Fibroblast of lung (primary cell): ENCODE data around the gene SUGCT. TPM values are rescaled to one million over a fixed set of nuclear protein-coding genes. Genes with fewer than 3 reads are reported as not detected.

ENCODE experiments used
- DNase-seq, 2 donors: peaks; one replicate each; pipeline versions ENCODE4 v3.0.0 to v3.0.0-alpha.2; 2010; ENCODE audit warnings: low read depth in 2 of 2
- H2AFZ ChIP-seq: 2 replicates; pipeline ENCODE4 v1.5.1; 2012; ENCODE audit warnings: low read length, control low read depth, inconsistent platforms
- H3K27ac ChIP-seq: 2 replicates; pipeline ENCODE4 v1.5.1; 2011; ENCODE audit warnings: low read length, control low read depth; ENCODE audit not compliant: insufficient read depth
- H3K27me3 ChIP-seq: 2 replicates; pipeline ENCODE4 v1.5.1; 2011; ENCODE audit warnings: mild to moderate bottlenecking, low read length; ENCODE audit not compliant: control insufficient read depth, insufficient read depth
- H3K36me3 ChIP-seq: 2 replicates; pipeline ENCODE4 v1.5.1; 2011; ENCODE audit warnings: low read length; ENCODE audit not compliant: control insufficient read depth, insufficient read depth
- H3K4me1 ChIP-seq: 2 replicates; pipeline ENCODE4 v1.5.1; 2011; ENCODE audit warnings: low read length; ENCODE audit not compliant: control insufficient read depth, insufficient read depth; ENCODE audit errors: extremely low read depth
- H3K4me2 ChIP-seq: 2 replicates; pipeline ENCODE4 v1.5.1; 2011; ENCODE audit warnings: low read length, control low read depth; ENCODE audit not compliant: insufficient read depth; ENCODE audit errors: extremely low read depth
- H3K4me3 ChIP-seq, 4 experiments: fragments of 200-600 bp in 1 of 4; sonication (generic) in 1 of 4; replicated peaks in 1 of 4; 2 replicates each; pipeline ENCODE4 v1.5.1; 2011 to 2016; ENCODE audit warnings: low read length in 4 of 4, low read depth in 3 of 4, mild to moderate bottlenecking in 3 of 4, control low read depth in 2 of 4, inconsistent platforms in 1 of 4, mixed read lengths in 1 of 4; ENCODE audit not compliant: insufficient read depth in 1 of 4; ENCODE audit errors: control extremely low read depth in 1 of 4
- H3K79me2 ChIP-seq: 2 replicates; pipeline ENCODE4 v1.5.1; 2012; ENCODE audit warnings: mild to moderate bottlenecking, low read length, inconsistent platforms; ENCODE audit not compliant: control insufficient read depth, insufficient read depth
- H3K9ac ChIP-seq: 2 replicates; pipeline ENCODE4 v1.5.1; 2011; ENCODE audit warnings: mild to moderate bottlenecking, low read length, control low read depth; ENCODE audit not compliant: insufficient read depth
- H3K9me3 ChIP-seq: 2 replicates; pipeline ENCODE4 v1.5.1; 2012; ENCODE audit warnings: low read depth, low read length; ENCODE audit not compliant: control insufficient read depth, insufficient read depth
- H4K20me1 ChIP-seq: 2 replicates; pipeline ENCODE4 v1.5.1; 2011; ENCODE audit warnings: low read length; ENCODE audit not compliant: control insufficient read depth, insufficient read depth; ENCODE audit errors: extremely low read depth
- CTCF ChIP-seq, 2 donors: IDR thresholded peaks in 1 of 2; conservative IDR thresholded peaks in 1 of 2; 1 replicate in 1 of 2; 2 replicates in 1 of 2; pipeline ENCODE4 v1.5.1; 2011 to 2012; ENCODE audit warnings: low read length in 2 of 2, control low read depth in 1 of 2, inconsistent platforms in 1 of 2, low read depth in 1 of 2, mild to moderate bottlenecking in 1 of 2
- EZH2 ChIP-seq: IDR thresholded peaks from 2 replicates; pipeline ENCODE4 v1.5.1; 2012; ENCODE audit warnings: low read length, control low read depth, mild to moderate bottlenecking; ENCODE audit errors: missing control alignments
- polyA plus RNA-seq, 2 donors: library from polyadenylated mRNA; depleted of rRNA in 1 of 2; stranded (reverse) in 1 of 2; unstranded in 1 of 2; fragments of >200 nt; gene quantifications; 2 replicates each; pipeline ENCODE4 v1.2.1, GENCODE V29; 2011 to 2012; ENCODE audit warnings: missing spikeins in 1 of 2
- total RNA-seq: library from RNA; depleted of rRNA; stranded (reverse); fragments of >200 nt; gene quantifications from 2 replicates; pipeline ENCODE4 v1.2.1, GENCODE V29; 2014

Gene SUGCT
- total and polyA plus RNA-seq, 2 donors (not counting 1 experiment from before 2014, with no cell fraction given) = 8.4 to 16.5 TPM

GRCh38 chr7:40580776-40581175 lies 446.0 kb downstream of the SUGCT start:
- H3K4me3 ChIP-seq = no peak overlapping the region
- DNase-seq = no peak
- H3K9me3 ChIP-seq = no peaks in the 10 kb centered on the region
- no peak overlapping the region for H3K4me2 ChIP-seq
- H2AFZ ChIP-seq = no peak overlapping the region
- no peaks in the 10 kb centered on the region for H3K27me3 ChIP-seq
- no peaks in the 10 kb centered on the region for H3K36me3 ChIP-seq
- H3K4me1 ChIP-seq = no peaks in the 10 kb centered on the region
- TF ChIP-seq EZH2 = no peak
- no peak for TF ChIP-seq CTCF (conservative IDR thresholded peaks at IDR 0.05 in 1 of 2, IDR thresholded peaks at IDR 0.05 in 1 of 2; ENCODE audit: low read depth in 1 of 2, low read length in 2 of 2)
- H3K79me2 ChIP-seq = no peaks in the 10 kb centered on the region
- no peak overlapping the region for H3K9ac ChIP-seq
- H4K20me1 ChIP-seq = no peaks in the 10 kb centered on the region
- H3K27ac ChIP-seq = no peak overlapping the region

- Histone ChIP-seq H3K9me3 (no peaks in the 10 kb centered on the region), H3K4me2 (no peak overlapping the region), H3K9ac (no peak overlapping the region), H3K79me2 (no peaks in the 10 kb centered on the region), H3K27ac (no peak overlapping the region), H3K4me3 (no peak overlapping the region), H2AFZ (no peak overlapping the region), H3K36me3 (no peaks in the 10 kb centered on the region), H4K20me1 (no peaks in the 10 kb centered on the region), H3K4me1 (no peaks in the 10 kb centered on the region), H3K27me3 (no peaks in the 10 kb centered on the region)
- DNase-seq = no peak
- TF ChIP-seq CTCF (conservative IDR thresholded peaks at IDR 0.05 in 1 of 2, IDR thresholded peaks at IDR 0.05 in 1 of 2; ENCODE audit: low read depth in 1 of 2, low read length in 2 of 2) (no peak), EZH2 (no peak)
These were observed 447.7 kb downstream of the SUGCT start for GRCh38 chr7:40582539-40582938.

- Histone ChIP-seq H3K4me3 (no peak overlapping the region), H3K27ac (no peak overlapping the region), H2AFZ (no peak overlapping the region), H4K20me1 (no peaks in the 10 kb centered on the region), H3K4me2 (no peak overlapping the region), H3K4me1 (no peaks in the 10 kb centered on the region), H3K27me3 (no peaks in the 10 kb centered on the region), H3K9me3 (no peaks in the 10 kb centered on the region), H3K9ac (no peak overlapping the region), H3K79me2 (no peaks in the 10 kb centered on the region), H3K36me3 (no peaks in the 10 kb centered on the region)
- no peak for TF ChIP-seq EZH2
- no peak for TF ChIP-seq CTCF (conservative IDR thresholded peaks at IDR 0.05 in 1 of 2, IDR thresholded peaks at IDR 0.05 in 1 of 2; ENCODE audit: low read depth in 1 of 2, low read length in 2 of 2)
- no peak for DNase-seq
These were observed 449.1 kb downstream of the SUGCT start for GRCh38 chr7:40583667-40584444.
